ENCODE data around the gene STIL. TPM values are rescaled to one million over a fixed set of nuclear protein-coding genes. Genes with fewer than 3 reads are reported as not detected.

STIL gene
- total RNA-seq, 1 experiment from 2014 or later, result 29.7 TPM

DNA sequence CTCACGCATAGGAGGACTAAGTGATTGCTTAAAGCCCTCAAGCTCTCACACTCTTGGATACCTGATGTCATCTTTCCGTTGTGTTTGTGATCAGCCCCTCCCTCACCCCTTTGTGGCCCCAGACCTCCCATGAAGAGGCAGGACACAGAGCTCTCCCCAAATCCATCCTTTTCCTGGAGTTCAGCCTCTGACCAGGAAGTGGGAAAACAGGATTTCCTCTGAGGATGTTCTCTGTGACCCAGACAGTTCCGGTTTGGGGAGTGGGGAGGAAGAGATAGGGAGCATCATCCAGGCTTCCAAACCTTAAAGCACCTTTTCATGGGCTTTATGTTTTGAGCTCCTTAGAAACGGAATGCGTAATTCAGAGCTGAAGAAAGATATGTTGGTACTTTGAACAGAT is 70.0 kb downstream of the STIL start:
- peaks cover 12% of the 10 kb centered on the region for H3K4me1 Mint-ChIP-seq
- TF ChIP-seq IRF1 (CRISPR knock-in tag; IDR thresholded peaks at IDR 0.05) (no peak), E2F1 (CRISPR knock-in tag; IDR thresholded peaks at IDR 0.05) (no peak), SP1 (CRISPR knock-in tag; conservative IDR thresholded peaks at IDR 0.05) (no peak), RORB (CRISPR knock-in tag; IDR thresholded peaks at IDR 0.05) (no peak), E2F4 (CRISPR knock-in tag; IDR thresholded peaks at IDR 0.05; ENCODE audit: borderline replicate concordance, low read depth) (no peak), FOXP1 (CRISPR knock-in tag; IDR thresholded peaks at IDR 0.05; ENCODE audit: borderline replicate concordance) (no peak), IRF2 (CRISPR knock-in tag; IDR thresholded peaks at IDR 0.05; ENCODE audit: borderline replicate concordance, low read depth) (no peak), MXD4 (CRISPR knock-in tag; IDR thresholded peaks at IDR 0.05; ENCODE audit: borderline replicate concordance) (no peak), NR1H2 (CRISPR knock-in tag; IDR thresholded peaks at IDR 0.05) (no peak), GRHL2 (CRISPR knock-in tag; IDR thresholded peaks at IDR 0.05; ENCODE audit: insufficient replicate concordance, severe bottlenecking) (no peak)
- TF ChIP-seq, protein P1, sequence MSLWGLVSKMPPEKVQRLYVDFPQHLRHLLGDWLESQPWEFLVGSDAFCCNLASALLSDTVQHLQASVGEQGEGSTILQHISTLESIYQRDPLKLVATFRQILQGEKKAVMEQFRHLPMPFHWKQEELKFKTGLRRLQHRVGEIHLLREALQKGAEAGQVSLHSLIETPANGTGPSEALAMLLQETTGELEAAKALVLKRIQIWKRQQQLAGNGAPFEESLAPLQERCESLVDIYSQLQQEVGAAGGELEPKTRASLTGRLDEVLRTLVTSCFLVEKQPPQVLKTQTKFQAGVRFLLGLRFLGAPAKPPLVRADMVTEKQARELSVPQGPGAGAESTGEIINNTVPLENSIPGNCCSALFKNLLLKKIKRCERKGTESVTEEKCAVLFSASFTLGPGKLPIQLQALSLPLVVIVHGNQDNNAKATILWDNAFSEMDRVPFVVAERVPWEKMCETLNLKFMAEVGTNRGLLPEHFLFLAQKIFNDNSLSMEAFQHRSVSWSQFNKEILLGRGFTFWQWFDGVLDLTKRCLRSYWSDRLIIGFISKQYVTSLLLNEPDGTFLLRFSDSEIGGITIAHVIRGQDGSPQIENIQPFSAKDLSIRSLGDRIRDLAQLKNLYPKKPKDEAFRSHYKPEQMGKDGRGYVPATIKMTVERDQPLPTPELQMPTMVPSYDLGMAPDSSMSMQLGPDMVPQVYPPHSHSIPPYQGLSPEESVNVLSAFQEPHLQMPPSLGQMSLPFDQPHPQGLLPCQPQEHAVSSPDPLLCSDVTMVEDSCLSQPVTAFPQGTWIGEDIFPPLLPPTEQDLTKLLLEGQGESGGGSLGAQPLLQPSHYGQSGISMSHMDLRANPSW (CRISPR knock-in tag; conservative IDR thresholded peaks at IDR 0.05; ENCODE audit: low read depth), result no peak
- no peak; the same call in 1 of the 2 replicates for ATAC-seq
- ChIA-PET POLR2A (no interaction called here), CTCF (interaction anchor here (0.6 to 3.7 kb wide), 5 partner anchors 8 to 194 kb away, joined by 3 to 20 read pairs (median 5); no protein-coding TSS in a partner anchor)
- no peaks in the 10 kb centered on the region for H3K9me3 Mint-ChIP-seq
- peaks cover 51% of the 10 kb centered on the region for H3K27me3 Mint-ChIP-seq (ENCODE audit: low read depth)
- H3K36me3 Mint-ChIP-seq, result no peaks in the 10 kb centered on the region
- no peak for DNase-seq (ENCODE audit: low spot score)
- H3K4me3 Mint-ChIP-seq, result no peak overlapping the region
- H3K27ac Mint-ChIP-seq, result no peak overlapping the region

- H3K9me3 Mint-ChIP-seq, result no peaks in the 10 kb centered on the region
- H3K27me3 Mint-ChIP-seq (ENCODE audit: low read depth), result peaks cover 70% of the 10 kb centered on the region
- no peak for ATAC-seq
- H3K4me3 Mint-ChIP-seq, result no peak overlapping the region
- no peak overlapping the region for H3K27ac Mint-ChIP-seq
- POLR2A ChIA-PET, result no interaction called here
- no peaks in the 10 kb centered on the region for H3K36me3 Mint-ChIP-seq
- CTCF ChIA-PET, result interaction anchor here (0.6 to 1.9 kb wide), 4 partner anchors 22 to 62 kb away, joined by 3 to 14 read pairs (median 8); no protein-coding TSS in a partner anchor
- peaks cover 12% of the 10 kb centered on the region for H3K4me1 Mint-ChIP-seq
- DNase-seq (ENCODE audit: low spot score), result no peak
- TF ChIP-seq IRF1 (CRISPR knock-in tag; IDR thresholded peaks at IDR 0.05) (no peak), EMX1 (CRISPR knock-in tag; IDR thresholded peaks at IDR 0.05) (no peak), ETV6 (CRISPR knock-in tag; IDR thresholded peaks at IDR 0.05) (no peak), CBFB (CRISPR knock-in tag; IDR thresholded peaks at IDR 0.05; ENCODE audit: low read depth) (no peak), ZNF416 (CRISPR knock-in tag; IDR thresholded peaks at IDR 0.05) (no peak), GTF2I (CRISPR knock-in tag; conservative IDR thresholded peaks at IDR 0.05) (no peak), NFYB (CRISPR knock-in tag; conservative IDR thresholded peaks at IDR 0.05; ENCODE audit: low read depth) (no peak), PRRX2 (CRISPR knock-in tag; IDR thresholded peaks at IDR 0.05) (no peak), SMAD4 (CRISPR knock-in tag; IDR thresholded peaks at IDR 0.05) (no peak), SP1 (CRISPR knock-in tag; conservative IDR thresholded peaks at IDR 0.05) (no peak), TCF7 (CRISPR knock-in tag; IDR thresholded peaks at IDR 0.05; ENCODE audit: low read depth) (no peak), SMAD3 (CRISPR knock-in tag; IDR thresholded peaks at IDR 0.05; ENCODE audit: borderline replicate concordance) (no peak), TEAD4 (CRISPR knock-in tag; IDR thresholded peaks at IDR 0.05) (no peak), ZNF396 (CRISPR knock-in tag; IDR thresholded peaks at IDR 0.05; ENCODE audit: borderline replicate concordance) (no peak), MAX (CRISPR knock-in tag; IDR thresholded peaks at IDR 0.05) (no peak)
- TF ChIP-seq, protein P2, sequence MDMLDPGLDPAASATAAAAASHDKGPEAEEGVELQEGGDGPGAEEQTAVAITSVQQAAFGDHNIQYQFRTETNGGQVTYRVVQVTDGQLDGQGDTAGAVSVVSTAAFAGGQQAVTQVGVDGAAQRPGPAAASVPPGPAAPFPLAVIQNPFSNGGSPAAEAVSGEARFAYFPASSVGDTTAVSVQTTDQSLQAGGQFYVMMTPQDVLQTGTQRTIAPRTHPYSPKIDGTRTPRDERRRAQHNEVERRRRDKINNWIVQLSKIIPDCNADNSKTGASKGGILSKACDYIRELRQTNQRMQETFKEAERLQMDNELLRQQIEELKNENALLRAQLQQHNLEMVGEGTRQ (CRISPR knock-in tag; IDR thresholded peaks at IDR 0.05), result no peak
Observed at GRCh38 chr1:47241114-47242113, 72.5 kb downstream of the STIL start.
